Measurements from ENCODE around the gene FAM25C.
"Not testable (repeated sequence)": the region's sequence is repeated elsewhere in the genome, so short reads cannot be mapped to it uniquely, and the experiment has no call there.

The FAM25C gene

GRCh38 chr10:47999691-48000090 is at the start of gene FAM25C:
Gene FAM25C (minus strand): TSS chr10:47999791. CDS start chr10:47999765, 26 bp downstream.
- not testable (repeated sequence) for DNase-seq (ENCODE audit: low read depth)

- DNase-seq (ENCODE audit: low read depth) = not testable (repeated sequence)
These were observed 45.0 kb upstream of the FAM25C start for GRCh38 chr10:48044557-48044956.

DNA sequence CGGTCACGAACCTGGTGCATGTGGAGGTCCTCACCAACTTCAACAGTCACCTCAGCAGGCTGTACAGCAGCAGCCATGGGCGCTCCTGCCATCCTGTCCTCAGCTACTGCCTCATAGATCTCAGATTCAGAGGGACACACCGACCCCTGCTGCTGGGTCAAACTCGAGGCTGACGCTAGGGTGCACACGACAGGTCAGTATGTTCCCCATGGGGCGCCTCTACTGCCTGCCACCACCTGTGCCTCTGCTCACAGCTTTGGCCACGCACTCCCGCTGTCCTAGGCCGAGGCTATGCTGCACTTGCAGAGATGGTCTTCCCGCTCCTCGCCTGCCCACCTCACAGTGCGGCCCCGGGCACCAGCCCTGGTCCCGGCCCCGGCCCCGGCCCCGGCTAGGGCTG is 31.8 kb upstream of the FAM25C start:
- DNase-seq (ENCODE audit: low read depth) = not testable (repeated sequence)

- not testable (repeated sequence) for DNase-seq (ENCODE audit: low read depth)
These were observed 2.7 kb upstream of the FAM25C start for GRCh38 chr10:48002306-48002705.

DNA sequence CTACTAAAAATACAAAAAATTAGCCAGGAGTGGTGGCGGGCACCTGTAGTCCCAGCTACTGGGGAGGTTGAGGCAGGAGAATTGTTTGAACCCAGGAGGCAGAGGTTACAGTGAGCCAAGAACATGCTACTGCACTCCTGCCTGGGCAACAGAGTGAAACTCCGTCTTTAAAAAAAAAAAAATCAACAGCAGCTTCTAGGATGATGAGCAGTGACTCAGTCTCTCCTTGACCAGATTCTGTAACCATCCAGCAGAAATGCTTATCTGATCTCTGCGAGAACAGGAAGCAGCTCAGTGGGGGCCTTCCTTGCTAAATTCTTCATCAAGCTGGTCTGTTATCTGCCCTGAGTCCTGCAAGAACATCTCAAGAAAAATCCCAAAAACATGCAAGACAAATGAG is 5.5 kb downstream of the FAM25C start:
- not testable (repeated sequence) for DNase-seq (ENCODE audit: low read depth)

GRCh38 chr10:47992560-47992959 is 7.0 kb downstream of the FAM25C start:
- not testable (repeated sequence) for DNase-seq (ENCODE audit: low read depth)

DNA sequence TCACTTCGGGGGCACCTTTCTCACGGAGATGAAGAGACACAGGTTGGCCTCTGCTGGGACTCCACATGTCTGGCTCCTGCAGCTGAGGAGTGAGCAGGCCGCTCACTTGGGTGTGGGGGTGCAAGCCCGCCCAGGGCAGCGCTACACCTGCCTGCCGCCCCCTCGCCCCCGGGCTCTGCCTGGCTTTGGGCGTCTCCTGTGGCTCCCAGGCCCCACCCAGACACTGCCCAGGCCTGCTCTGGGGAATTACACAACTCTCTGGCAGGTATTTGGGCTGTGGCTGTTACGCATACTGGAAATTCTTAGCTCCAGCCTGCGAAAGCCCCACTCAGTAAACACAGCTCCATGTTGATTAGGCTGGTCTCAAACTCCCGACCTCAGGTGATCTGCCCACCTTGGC is 7.9 kb downstream of the FAM25C start:
- DNase-seq (ENCODE audit: low read depth) = not testable (repeated sequence)

DNA sequence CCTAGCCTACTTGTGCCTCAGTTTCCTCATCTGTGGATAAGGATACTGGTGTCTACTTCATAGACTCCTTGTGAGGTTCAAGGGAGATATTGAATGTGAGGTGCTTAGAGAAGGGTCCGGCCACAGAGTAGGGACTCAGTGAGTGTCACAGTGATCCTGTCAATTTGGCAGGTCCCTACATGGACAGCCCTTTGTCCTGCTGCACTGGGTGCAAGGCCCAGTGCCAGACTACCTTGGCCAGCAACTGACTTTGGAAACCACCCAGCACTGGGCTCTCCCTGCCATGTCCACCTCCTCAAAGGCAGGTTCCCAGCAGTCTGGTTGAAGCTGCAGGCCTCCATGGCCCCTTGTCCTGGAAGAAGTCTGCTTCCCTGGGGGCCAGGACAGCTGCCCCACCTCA is 9.5 kb downstream of the FAM25C start:
- not testable (repeated sequence) for DNase-seq (ENCODE audit: low read depth)

- DNase-seq (ENCODE audit: low read depth) = not testable (repeated sequence)
These were observed 10.0 kb downstream of the FAM25C start for GRCh38 chr10:47989542-47989950.

- not testable (repeated sequence) for DNase-seq (ENCODE audit: low read depth)
These were observed 10.7 kb downstream of the FAM25C start for GRCh38 chr10:47988718-47989541.

DNA sequence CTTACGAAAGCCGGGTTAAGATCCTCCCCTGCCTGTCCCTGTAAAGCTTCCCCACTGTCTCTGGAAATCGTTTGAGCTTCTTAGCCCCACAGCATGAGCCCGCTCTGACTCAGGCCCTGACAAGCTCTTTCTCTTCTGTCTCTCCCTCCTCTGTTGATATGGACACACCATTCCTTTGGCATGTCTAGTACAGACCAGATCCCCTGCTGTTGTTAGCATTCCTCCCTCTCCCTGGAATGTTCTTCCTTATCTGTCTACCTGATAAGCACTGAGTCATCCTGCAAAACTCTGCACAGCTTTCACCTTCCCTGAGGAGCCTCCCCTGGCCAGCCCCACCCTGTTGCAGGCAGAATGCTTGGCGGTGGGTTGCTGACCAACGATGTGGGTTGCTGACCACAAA is 11.6 kb downstream of the FAM25C start:
- not testable (repeated sequence) for DNase-seq (ENCODE audit: low read depth)

- DNase-seq (ENCODE audit: low read depth) = not testable (repeated sequence)
These were observed 13.0 kb downstream of the FAM25C start for GRCh38 chr10:47986413-47987230.

GRCh38 chr10:47975409-47975808 is 24.2 kb downstream of the FAM25C start:
- DNase-seq (ENCODE audit: low read depth) = not testable (repeated sequence)

DNA sequence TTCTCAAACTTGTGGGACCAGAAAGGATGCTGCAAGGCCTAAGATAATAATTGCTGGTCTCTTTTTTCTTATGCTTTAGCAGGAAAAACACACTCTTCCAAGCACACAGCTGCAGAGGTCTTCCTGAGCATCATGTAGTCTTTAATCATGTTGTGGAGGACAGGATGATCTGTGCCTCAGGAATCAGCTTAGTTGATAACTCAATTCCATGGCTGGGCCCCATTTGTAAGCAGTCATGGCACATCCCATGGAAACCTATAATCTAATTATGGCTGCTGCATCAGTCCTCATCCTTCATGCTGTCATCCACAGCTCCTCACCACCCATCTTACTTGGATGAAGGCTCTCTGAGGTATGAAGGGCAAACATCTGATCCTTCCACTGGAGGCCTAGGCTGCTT is 26.5 kb downstream of the FAM25C start:
- not testable (repeated sequence) for DNase-seq (ENCODE audit: low read depth)

DNA sequence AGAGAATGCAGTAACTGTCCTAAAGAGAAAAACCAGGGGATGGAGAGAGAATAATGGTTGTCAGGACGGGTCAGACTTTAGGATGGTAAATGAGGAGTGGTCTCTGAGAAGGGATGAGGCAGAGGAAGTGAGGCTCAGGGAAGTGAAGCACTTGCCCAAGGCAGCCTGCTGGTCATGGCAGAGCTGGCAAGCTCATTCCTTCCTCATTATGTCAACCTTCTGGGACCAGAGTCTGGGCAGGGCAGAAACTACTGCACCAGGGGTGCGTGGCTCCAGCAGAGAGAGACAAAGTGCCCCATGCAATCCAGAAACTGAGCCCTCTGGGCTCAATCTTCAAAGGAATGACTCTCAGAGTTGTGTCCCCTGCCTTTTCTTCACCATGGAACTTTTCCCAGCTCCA is 27.5 kb downstream of the FAM25C start:
- DNase-seq (ENCODE audit: low read depth) = not testable (repeated sequence)

- DNase-seq (ENCODE audit: low read depth) = not testable (repeated sequence)
These were observed 28.0 kb downstream of the FAM25C start for GRCh38 chr10:47971598-47971997.

- DNase-seq (ENCODE audit: low read depth) = not testable (repeated sequence)
These were observed 29.5 kb downstream of the FAM25C start for GRCh38 chr10:47970047-47970446.

GRCh38 chr10:47968988-47969387 is 30.6 kb downstream of the FAM25C start:
- not testable (repeated sequence) for DNase-seq (ENCODE audit: low read depth)

GRCh38 chr10:47964280-47965063 is 35.1 kb downstream of the FAM25C start:
- DNase-seq (ENCODE audit: low read depth) = not testable (repeated sequence)

DNA sequence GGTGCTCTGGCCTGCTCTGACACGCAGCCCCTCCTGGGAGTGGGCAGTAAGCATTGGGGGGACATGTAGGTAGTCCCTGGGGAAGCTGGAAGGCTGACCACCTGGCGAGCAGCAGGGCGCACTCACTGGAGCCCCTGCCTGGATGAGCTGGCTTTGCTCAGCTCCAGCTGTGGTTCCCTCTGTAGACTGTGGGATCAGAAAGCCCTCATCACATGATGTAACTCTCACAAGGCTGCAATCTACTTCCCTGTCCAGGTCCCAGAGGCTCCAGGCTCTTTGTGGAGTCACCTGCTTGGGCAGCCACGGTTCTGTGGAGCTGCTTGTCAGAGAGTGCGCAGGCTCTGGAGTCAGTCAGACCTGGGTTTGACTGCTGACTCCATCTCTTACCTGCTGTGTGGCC is 36.8 kb downstream of the FAM25C start:
- not testable (repeated sequence) for DNase-seq (ENCODE audit: low read depth)

GRCh38 chr10:47960699-47961098 is 38.9 kb downstream of the FAM25C start:
- DNase-seq (ENCODE audit: low read depth) = not testable (repeated sequence)

DNA sequence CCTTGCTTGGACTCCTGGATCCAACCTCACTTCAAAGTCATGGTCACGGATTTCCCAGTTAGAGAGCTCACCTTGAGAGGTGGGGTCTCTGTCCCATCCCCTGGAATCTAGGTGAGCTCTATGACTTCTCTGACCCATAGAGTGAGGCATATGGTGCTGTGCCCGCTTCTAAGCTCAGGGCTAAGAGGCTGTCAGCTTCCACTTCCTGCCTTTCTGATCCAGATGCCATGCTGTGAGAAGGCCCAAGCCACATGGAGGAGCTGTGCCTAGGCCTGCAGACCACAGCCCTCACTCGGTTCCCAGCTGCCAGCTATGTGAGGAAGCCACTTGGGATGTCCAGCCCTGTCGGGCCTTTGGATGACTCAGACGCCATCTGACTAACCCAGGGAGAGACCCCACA is 39.9 kb downstream of the FAM25C start:
- not testable (repeated sequence) for DNase-seq (ENCODE audit: low read depth)
